Ovary (tissue), 9 donors: ENCODE measurements around the gene ABHD16A. TPM values are rescaled to one million over a fixed set of nuclear protein-coding genes. Genes with fewer than 3 reads are reported as not detected.

Source experiments
- DNase-seq, 5 donors: peaks; one replicate each; pipeline ENCODE4 v3.0.0-alpha.2; 2019 to 2020
- H3K27ac ChIP-seq, 2 donors: fragments of 200-600 bp; one replicate each; pipeline versions ENCODE4 v1.5.1 to v1.8.0; 2019 to 2022
- H3K27me3 ChIP-seq: fragments of 200-600 bp; one replicate; pipeline ENCODE4 v1.8.0; 2022
- H3K36me3 ChIP-seq: fragments of 200-600 bp; sonication (generic); one replicate; pipeline ENCODE4 v1.5.1; 2019
- H3K4me1 ChIP-seq: one replicate; pipeline ENCODE4 v1.8.1; 2013; ENCODE audit warnings: mild to moderate bottlenecking, moderate library complexity; ENCODE audit not compliant: insufficient read depth
- H3K4me3 ChIP-seq: fragments of 200-600 bp; sonication (generic); one replicate; pipeline ENCODE4 v1.5.1; 2017
- H3K9me3 ChIP-seq, 2 donors: fragments of 200-600 bp in 1 of 2; sonication (generic) in 1 of 2; one replicate each; pipeline versions ENCODE4 v1.5.1 to v1.8.1; 2013 to 2019; ENCODE audit warnings: mild to moderate bottlenecking in 1 of 2, moderate library complexity in 1 of 2
- EP300 ChIP-seq: sonication (generic); formaldehyde crosslinking; IDR thresholded peaks from one replicate; pipeline ENCODE4 v1.6.1; 2017; ENCODE audit warnings: antibody characterized with exemption
- POLR2A ChIP-seq: fragments of 450-650 bp; IDR thresholded peaks from one replicate; pipeline ENCODE4 v1.6.1; 2017; ENCODE audit warnings: antibody characterized with exemption, mild to moderate bottlenecking, moderate library complexity
- WGBS, 3 donors: extraction: QIAGEN DNeasy Blood & Tissue Kit in 1 of 3; methylation state at CpG; one replicate each; pipeline versions ENCODE4 v1.1.5 to v1.1.7; 2013 to 2017; 5-methylcytosine and 5-hydroxymethylcytosine counted together
- intact Hi-C, 4 donors: fragments of 100-400 bp; cut with DNase I; formaldehyde crosslinking; loops; one replicate each; pipeline versions ENCODE4 v1.11.0 to v1.15.1; 2022 to 2023
- polyA plus RNA-seq, 2 donors: library from polyadenylated mRNA; stranded (reverse); fragments of 200-250 nt in 1 of 2; fragments of 350-450 nt in 1 of 2; fragmentation: Illumina TruSeq in 1 of 2; extraction: RNeasy Lipid Tissue Mini Kit (QIAGEN cat#74804) in 1 of 2; gene quantifications; one replicate each; pipeline ENCODE4 v1.2.3, GENCODE V29; 2013 to 2014
- total RNA-seq, 7 donors: library from RNA; depleted of rRNA in 2 of 7; stranded (reverse); fragments of >200 nt in 2 of 7; fragmentation: NEBNext Ultra II Directional in 3 of 7; extraction: Animal tissue kit (Norgen Biotek cat#: 25700) in 3 of 7; gene quantifications; one replicate each; pipeline versions ENCODE4 v1.1.0 to v1.2.4, GENCODE V29; 2016 to 2023
- TF ChIP-seq, protein P1 (sequence below), 3 donors: fragments of 450-650 bp in 2 of 3; fragments of 200-600 bp in 1 of 3; IDR thresholded peaks; one replicate each; pipeline versions ENCODE4 v1.5.1 to v1.8.0; 2016 to 2022; ENCODE audit warnings: antibody characterized with exemption in 3 of 3, mild to moderate bottlenecking in 1 of 3
- donor health status: DM: no; HTN: no; CAD: no; lungs with moderate emphysema.
- donor health status: DM: no; HTN: no; CAD: no.
- donor health status: Bipolar disorder and iron deficiency.
- donor health status: DM: yes; HTN: yes; CAD: no.
- donor health status: DM: no; HTN: no; CAD: no.
- donor health status: DM: yes; HTN: yes; CAD: no.

ABHD16A gene
- total and polyA plus RNA-seq, 9 donors: 25.4 to 60.4 (median 36.7) TPM

DNA sequence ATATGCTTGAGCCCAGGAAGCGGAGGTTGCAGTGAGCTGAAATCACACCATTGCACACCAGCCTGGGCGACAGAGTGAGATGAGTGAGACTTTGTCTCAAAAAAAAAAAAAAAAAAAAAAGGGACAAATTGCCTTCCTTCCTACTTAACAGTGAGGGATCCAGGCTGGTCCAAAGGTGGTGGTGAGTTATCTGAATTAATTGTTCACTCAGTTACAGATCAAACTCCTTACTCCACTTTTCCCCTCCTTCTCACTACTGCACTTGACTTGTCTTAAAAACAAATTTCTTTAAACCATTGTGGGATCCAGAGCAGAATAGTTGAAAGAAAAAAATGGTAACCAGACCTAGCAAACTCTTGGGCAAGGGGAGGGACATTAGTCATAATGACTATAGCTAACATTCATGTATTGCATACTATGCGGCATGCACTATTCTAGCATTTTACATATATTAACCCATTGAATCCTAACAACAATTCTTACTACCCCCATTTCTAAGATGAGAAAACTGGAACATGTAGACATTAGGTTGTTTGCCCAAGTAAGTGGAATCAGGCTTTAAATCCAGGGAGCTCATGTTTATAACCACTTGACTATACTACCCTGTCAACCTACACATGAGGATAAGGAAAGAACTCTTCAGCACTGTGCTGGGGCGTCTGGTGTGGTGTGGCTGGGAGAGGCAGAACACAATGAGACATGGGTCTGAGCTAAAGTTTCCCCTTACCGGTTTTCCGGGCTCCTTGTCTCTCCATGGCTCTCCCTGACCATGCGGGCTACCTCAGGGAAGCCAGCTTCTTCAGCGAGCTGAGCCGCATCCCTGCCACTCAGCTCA, 39.8 kb downstream of the ABHD16A start:
- peaks cover 25% of the 10 kb centered on the region for H3K4me1 ChIP-seq
- no peaks in the 10 kb centered on the region for H3K27me3 ChIP-seq
- intact Hi-C loops: no loop called here
- H3K9me3 ChIP-seq: no peaks in the 10 kb centered on the region
- WGBS, 3 donors: 34 to 46% (median 40%) methylated on average over 9 of the region's 9 CpGs
- TF ChIP-seq, protein P1, sequence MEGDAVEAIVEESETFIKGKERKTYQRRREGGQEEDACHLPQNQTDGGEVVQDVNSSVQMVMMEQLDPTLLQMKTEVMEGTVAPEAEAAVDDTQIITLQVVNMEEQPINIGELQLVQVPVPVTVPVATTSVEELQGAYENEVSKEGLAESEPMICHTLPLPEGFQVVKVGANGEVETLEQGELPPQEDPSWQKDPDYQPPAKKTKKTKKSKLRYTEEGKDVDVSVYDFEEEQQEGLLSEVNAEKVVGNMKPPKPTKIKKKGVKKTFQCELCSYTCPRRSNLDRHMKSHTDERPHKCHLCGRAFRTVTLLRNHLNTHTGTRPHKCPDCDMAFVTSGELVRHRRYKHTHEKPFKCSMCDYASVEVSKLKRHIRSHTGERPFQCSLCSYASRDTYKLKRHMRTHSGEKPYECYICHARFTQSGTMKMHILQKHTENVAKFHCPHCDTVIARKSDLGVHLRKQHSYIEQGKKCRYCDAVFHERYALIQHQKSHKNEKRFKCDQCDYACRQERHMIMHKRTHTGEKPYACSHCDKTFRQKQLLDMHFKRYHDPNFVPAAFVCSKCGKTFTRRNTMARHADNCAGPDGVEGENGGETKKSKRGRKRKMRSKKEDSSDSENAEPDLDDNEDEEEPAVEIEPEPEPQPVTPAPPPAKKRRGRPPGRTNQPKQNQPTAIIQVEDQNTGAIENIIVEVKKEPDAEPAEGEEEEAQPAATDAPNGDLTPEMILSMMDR (IDR thresholded peaks at IDR 0.05): no peak
- no peak for DNase-seq
- H3K27ac ChIP-seq: peak overlapping the region; percentile 85 to 90
- no peaks in the 10 kb centered on the region for H3K36me3 ChIP-seq
- peak overlapping the region; percentile 78 for H3K4me3 ChIP-seq

DNA sequence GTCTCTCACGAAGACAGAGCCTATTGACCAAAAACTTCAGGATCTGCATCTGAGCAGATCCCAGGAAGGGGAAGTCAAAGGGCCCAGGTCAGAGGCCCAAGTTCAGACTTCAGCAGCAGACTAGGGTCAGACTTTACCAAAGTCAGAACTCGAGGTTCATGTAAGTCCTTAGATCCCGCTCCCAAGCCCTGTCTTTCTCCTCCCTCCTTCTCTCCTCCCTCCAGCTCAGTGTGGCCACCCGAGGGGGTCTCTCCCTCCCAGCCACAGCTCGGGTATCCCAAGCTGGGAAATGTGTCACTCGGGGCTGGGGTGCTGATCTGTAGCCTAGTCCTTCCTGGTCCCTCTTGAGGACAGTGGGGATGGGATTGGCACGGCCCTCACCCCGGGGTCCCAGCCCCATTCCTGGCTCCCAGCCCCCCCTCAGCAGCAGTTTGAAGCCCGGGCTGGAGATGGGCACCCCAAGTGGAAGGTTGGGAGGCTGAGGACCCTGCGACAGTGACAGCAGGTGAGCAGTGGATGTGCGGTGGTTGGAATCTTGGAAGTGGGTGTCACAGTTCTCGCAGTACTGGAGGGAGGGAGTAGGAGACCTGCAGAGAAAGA, 40.9 kb downstream of the ABHD16A start:
- no peak overlapping the region for H3K27ac ChIP-seq
- intact Hi-C loops: no loop called here
- no peaks in the 10 kb centered on the region for H3K27me3 ChIP-seq
- H3K9me3 ChIP-seq: no peaks in the 10 kb centered on the region
- H3K4me3 ChIP-seq: no peak overlapping the region
- WGBS, 3 donors: 83 to 85% (median 84%) methylated on average over 12 of the region's 12 CpGs
- no peaks in the 10 kb centered on the region for H3K36me3 ChIP-seq
- TF ChIP-seq EP300: no peak
- TF ChIP-seq, protein P1 (IDR thresholded peaks at IDR 0.05): no peak
- no peak for TF ChIP-seq POLR2A
- H3K4me1 ChIP-seq: peaks cover 26% of the 10 kb centered on the region
- DNase-seq: peak in 2 of 5 donors; percentile 41 to 46

DNA sequence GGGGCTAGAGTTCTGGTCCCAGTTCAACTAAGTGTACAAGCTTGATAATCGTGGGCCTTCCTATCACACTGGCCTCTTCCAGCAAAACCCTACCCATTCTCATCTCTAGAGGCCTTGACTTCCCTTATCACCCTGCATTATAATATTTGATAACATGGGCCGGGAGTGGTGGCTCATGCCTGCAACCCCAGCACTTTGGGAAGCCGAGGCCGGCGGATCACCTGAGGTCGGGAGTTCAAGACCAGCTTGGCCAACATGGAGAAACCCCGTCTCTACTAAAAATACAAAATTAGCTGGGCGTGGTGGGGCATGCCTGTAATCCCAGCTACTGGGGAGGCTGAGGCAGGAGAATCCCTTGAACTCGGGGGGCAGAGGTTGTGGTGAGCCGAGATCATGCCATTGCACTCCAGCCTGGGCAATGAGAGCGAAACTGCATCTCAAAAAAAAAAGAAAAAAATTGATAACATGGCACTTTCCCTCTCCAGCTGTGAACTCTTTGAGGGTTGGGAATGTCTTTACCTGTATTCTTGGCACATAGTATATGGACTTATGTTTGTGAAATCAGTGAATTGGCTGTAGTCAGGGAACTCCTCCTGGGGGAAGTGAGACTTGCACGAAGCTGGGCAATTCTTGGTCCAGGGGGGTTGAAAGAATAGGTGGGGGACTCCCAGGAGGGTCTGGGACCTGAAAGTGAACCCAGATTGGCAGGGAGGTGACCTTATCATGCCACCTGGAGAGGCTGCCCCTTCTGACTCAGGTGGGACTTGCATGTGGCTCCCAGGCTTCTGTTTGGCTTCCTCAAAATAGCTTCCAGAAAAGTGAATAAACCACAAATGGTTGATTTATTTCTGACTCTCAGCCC, 41.6 kb downstream of the ABHD16A start:
- Histone ChIP-seq H3K27me3 (no peaks in the 10 kb centered on the region), H3K36me3 (no peaks in the 10 kb centered on the region), H3K4me3 (no peak overlapping the region), H3K9me3 (no peaks in the 10 kb centered on the region), H3K4me1 (peaks cover 25% of the 10 kb centered on the region), H3K27ac (peak overlapping the region in 1 of 2 donors; percentile 27)
- no peak for DNase-seq
- TF ChIP-seq EP300 (no peak), POLR2A (no peak)
- TF ChIP-seq, protein P1 (IDR thresholded peaks at IDR 0.05): no peak
- 62 to 69% (median 63%) methylated on average over 12 of the region's 12 CpGs for WGBS, 3 donors
- intact Hi-C loops: no loop called here
